HG03095 (cell line): ENCODE data around the gene SDHB.

ENCODE experiments used
- ATAC-seq: cut with Tn5 transposase; IDR thresholded peaks from one replicate; pipeline ENCODE4 v1.9.1; 2021; ENCODE audit warnings: moderate library complexity; ENCODE audit not compliant: unreplicated experiment

SDHB gene

GRCh38 chr1:16971341-16972188 is 82.3 kb downstream of the SDHB start:
- no peak for ATAC-seq

DNA sequence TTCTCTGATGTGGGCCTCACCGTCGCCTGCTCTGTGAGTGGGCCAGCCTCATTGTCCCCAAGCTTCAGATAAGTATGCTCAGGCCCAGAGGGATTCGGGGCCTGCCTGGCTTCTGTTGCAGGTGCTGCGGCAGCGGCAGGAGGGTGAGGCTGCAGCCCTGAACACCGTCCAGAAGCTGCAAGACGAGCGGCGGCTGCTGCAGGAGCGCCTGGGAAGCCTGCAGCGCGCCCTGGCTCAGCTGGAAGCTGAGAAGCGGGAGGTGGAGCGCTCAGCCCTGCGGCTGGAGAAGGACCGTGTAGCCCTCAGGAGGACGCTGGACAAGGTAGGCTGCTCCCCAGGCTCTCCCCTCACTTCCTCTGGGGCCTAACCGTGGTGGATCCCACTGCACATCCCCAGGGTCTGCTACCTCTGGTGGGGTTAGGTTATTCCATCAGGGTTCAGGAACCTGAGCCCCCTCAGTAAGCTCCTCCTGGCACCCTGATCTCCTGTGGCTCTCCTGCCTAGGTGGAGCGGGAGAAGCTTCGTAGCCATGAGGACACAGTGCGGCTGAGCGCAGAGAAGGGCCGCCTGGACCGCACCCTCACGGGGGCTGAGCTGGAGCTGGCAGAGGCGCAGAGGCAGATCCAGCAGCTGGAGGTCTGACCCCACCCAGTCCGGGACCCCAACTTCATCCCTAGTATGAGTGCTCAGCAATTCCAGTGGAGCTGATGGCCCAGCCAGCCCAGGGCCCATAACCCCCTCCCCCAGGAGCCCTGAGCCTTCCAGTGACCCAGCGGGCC is 83.5 kb downstream of the SDHB start:
- no peak for ATAC-seq

DNA sequence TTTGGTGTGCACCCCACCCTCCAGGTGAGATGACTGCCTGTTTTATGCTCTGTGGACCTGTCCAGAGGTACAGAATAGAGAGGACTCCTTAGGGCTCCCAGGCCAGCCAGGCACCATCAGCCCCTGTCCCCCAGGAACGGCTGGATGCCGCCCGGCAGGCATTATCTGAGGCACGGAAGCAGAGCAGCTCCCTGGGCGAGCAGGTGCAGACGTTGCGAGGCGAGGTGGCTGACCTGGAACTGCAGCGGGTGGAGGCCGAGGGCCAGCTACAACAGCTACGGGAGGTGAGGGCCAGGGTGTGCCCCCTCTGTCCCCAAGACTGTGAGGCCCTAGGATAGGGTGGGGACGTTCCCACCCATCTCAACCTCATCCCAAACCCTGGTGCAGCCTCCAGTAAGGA is 84.2 kb downstream of the SDHB start:
- no peak for ATAC-seq

DNA sequence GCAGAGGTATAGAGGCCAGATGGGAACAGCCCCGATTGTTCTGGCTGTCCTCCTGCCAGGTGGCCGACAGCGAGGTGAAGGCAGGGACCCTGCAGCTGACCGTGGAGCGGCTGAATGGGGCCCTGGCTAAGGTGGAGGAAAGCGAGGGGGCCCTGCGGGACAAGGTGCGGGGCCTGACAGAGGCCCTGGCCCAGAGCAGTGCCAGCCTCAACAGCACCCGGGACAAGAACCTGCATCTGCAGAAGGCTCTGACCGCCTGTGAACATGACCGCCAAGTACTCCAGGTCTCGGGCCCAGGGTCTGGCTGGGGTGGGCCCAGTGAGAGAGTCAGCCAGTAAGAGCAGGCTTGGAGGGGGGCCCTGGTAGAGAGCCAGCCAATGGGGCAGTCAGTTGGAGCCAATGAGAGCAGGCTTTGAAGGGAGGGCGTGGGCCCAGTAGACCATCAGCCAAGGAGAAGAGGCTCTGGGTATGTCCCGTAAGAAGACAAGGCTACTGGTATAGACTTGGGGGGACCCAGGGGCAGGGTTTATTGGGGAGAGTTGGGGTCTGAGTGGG is 84.7 kb downstream of the SDHB start:
- ATAC-seq, result no peak
